ENCODE measurements around the gene PAPSS2. TPM values are rescaled to one million over a fixed set of nuclear protein-coding genes. Genes with fewer than 3 reads are reported as not detected.

PAPSS2 gene
- total RNA-seq, 1 experiment from 2014 or later = 12.6 TPM

DNA sequence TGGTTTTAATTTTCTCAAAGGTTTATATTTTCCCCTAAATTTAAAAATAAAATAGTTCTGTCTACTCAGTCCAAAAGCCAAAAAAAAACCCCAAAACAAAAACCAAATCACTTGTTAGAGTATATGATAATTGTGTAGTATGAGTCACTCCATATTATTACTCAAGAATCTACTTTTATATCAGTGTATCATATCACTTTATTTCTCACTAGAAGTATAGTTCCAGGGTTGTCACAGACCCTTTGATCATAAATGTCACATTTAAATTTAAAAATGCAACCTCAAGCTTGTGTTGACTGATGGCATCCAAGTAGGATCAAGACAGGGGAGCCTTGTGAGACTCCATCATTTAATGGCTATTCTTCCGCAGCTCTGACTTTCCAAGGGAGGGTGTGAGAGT lies 61.0 kb downstream of the PAPSS2 start:
- no peak for DNase-seq
- H3K4me1 Mint-ChIP-seq (ENCODE audit: low read depth, unreplicated experiment) = no peaks in the 10 kb centered on the region
- no peaks in the 10 kb centered on the region for H3K9me3 Mint-ChIP-seq (ENCODE audit: low read depth, unreplicated experiment)
- H3K36me3 Mint-ChIP-seq (ENCODE audit: insufficient read depth, unreplicated experiment) = no peaks in the 10 kb centered on the region
- no peaks in the 10 kb centered on the region for H3K27me3 Mint-ChIP-seq (ENCODE audit: unreplicated experiment)
- H3K4me3 Mint-ChIP-seq (ENCODE audit: low read depth, unreplicated experiment) = no peak overlapping the region
- intact Hi-C loops (cut with micrococcal nuclease; ENCODE audit: unreplicated experiment) = no loop called here
- no TSS peak for BruUV-seq (replicated peaks)
- TF ChIP-seq, protein P1, sequence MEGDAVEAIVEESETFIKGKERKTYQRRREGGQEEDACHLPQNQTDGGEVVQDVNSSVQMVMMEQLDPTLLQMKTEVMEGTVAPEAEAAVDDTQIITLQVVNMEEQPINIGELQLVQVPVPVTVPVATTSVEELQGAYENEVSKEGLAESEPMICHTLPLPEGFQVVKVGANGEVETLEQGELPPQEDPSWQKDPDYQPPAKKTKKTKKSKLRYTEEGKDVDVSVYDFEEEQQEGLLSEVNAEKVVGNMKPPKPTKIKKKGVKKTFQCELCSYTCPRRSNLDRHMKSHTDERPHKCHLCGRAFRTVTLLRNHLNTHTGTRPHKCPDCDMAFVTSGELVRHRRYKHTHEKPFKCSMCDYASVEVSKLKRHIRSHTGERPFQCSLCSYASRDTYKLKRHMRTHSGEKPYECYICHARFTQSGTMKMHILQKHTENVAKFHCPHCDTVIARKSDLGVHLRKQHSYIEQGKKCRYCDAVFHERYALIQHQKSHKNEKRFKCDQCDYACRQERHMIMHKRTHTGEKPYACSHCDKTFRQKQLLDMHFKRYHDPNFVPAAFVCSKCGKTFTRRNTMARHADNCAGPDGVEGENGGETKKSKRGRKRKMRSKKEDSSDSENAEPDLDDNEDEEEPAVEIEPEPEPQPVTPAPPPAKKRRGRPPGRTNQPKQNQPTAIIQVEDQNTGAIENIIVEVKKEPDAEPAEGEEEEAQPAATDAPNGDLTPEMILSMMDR (IDR thresholded peaks at IDR 0.05; ENCODE audit: unreplicated experiment) = no peak
- no peak overlapping the region for H3K27ac Mint-ChIP-seq (ENCODE audit: unreplicated experiment)
- CTCF ChIA-PET = no interaction called here

DNA sequence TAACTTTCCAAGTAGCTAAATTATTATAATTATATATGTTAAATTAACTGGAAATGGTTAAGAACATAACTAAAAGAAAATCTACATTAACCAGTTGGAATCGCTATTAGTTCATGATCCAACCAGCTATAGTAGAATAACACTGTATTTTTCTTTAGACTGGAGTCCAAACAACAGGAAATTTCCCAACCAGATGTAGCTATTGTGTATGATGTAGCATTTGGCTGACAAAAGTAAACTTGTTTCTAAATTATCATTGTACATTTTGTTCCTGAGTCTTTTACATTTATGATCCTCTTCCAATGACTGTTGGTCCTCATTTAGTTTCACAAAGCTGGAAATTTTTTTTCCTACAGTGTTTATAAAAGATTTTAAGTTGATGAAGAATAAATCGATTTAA lies 62.1 kb downstream of the PAPSS2 start:
- H3K36me3 Mint-ChIP-seq (ENCODE audit: insufficient read depth, unreplicated experiment) = no peaks in the 10 kb centered on the region
- BruUV-seq (replicated peaks) = no TSS peak
- H3K9me3 Mint-ChIP-seq (ENCODE audit: low read depth, unreplicated experiment) = no peaks in the 10 kb centered on the region
- intact Hi-C loops (cut with micrococcal nuclease; ENCODE audit: unreplicated experiment) = no loop called here
- H3K27ac Mint-ChIP-seq (ENCODE audit: unreplicated experiment) = no peak overlapping the region
- no peaks in the 10 kb centered on the region for H3K4me1 Mint-ChIP-seq (ENCODE audit: low read depth, unreplicated experiment)
- CTCF ChIA-PET = interaction anchor here (0.5 kb wide), 1 partner anchor 496 kb away, joined by 6 read pairs; no protein-coding TSS in a partner anchor
- no peak overlapping the region for H3K4me3 Mint-ChIP-seq (ENCODE audit: low read depth, unreplicated experiment)
- TF ChIP-seq, protein P1 (IDR thresholded peaks at IDR 0.05; ENCODE audit: unreplicated experiment) = no peak
- H3K27me3 Mint-ChIP-seq (ENCODE audit: unreplicated experiment) = no peaks in the 10 kb centered on the region
- DNase-seq = no peak

DNA sequence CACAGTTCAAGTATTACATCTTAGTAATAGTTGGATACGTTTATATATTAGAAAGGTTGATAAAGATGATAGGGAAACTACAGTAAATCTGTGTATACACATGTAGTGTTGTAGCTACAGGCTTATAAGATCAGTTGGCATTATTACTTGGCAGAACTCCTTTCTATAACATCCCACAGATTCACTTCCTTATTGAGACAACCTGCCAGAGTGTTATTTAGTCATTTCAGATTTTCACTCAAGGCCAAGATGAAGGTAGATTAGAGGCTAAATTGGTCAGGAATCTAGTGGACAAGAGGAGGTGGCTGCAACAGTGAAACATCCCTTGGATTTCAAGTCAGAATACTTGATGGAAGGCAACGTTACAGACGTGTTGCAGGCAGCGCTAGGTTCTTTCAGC lies 63.0 kb downstream of the PAPSS2 start:
- CTCF ChIA-PET = no interaction called here
- no peaks in the 10 kb centered on the region for H3K36me3 Mint-ChIP-seq (ENCODE audit: insufficient read depth, unreplicated experiment)
- intact Hi-C loops (cut with micrococcal nuclease; ENCODE audit: unreplicated experiment) = no loop called here

DNA sequence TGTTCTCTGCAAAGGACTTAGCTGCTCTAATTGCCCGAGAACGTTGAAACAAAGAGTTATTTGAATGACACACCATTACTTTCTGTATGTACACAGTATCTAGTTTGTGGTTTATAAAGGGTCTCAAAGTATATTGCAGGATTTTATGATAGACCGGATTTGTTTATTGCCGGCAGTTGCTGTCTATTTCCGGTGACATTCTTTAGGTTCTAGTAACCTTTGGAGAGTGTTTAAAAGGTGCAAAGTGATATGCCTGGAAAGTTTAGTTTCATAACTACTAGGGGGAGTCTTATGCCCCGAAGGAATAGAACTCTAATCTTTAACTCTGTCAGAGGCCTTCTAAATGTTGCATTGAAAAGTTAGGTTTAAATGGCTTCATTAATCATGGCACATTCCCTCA lies 63.8 kb downstream of the PAPSS2 start:
- intact Hi-C loops (cut with micrococcal nuclease; ENCODE audit: unreplicated experiment) = no loop called here

More for the DNA sequence above, 63.0 kb downstream of the PAPSS2 start:
- TF ChIP-seq, protein P1 (IDR thresholded peaks at IDR 0.05; ENCODE audit: unreplicated experiment) = no peak
- Mint-ChIP-seq H3K9me3 (ENCODE audit: low read depth, unreplicated experiment) (no peaks in the 10 kb centered on the region), H3K27ac (ENCODE audit: unreplicated experiment) (no peak overlapping the region), H3K4me3 (ENCODE audit: low read depth, unreplicated experiment) (no peak overlapping the region), H3K27me3 (ENCODE audit: unreplicated experiment) (no peaks in the 10 kb centered on the region), H3K4me1 (ENCODE audit: low read depth, unreplicated experiment) (no peaks in the 10 kb centered on the region)
- no TSS peak for BruUV-seq (replicated peaks)
- DNase-seq = no peak

More for the DNA sequence above, 63.8 kb downstream of the PAPSS2 start:
- no peak for DNase-seq
- no peaks in the 10 kb centered on the region for H3K9me3 Mint-ChIP-seq (ENCODE audit: low read depth, unreplicated experiment)
- CTCF ChIA-PET = no interaction called here
- H3K4me1 Mint-ChIP-seq (ENCODE audit: low read depth, unreplicated experiment) = no peaks in the 10 kb centered on the region
- H3K4me3 Mint-ChIP-seq (ENCODE audit: low read depth, unreplicated experiment) = no peak overlapping the region
- no peak overlapping the region for H3K27ac Mint-ChIP-seq (ENCODE audit: unreplicated experiment)
- H3K27me3 Mint-ChIP-seq (ENCODE audit: unreplicated experiment) = no peaks in the 10 kb centered on the region
- TF ChIP-seq, protein P1 (IDR thresholded peaks at IDR 0.05; ENCODE audit: unreplicated experiment) = no peak
- H3K36me3 Mint-ChIP-seq (ENCODE audit: insufficient read depth, unreplicated experiment) = no peaks in the 10 kb centered on the region
- BruUV-seq (replicated peaks) = no TSS peak
